IMR-90 (cell line): Measurements from ENCODE around the gene FAM241A. TPM values are rescaled to one million over a fixed set of nuclear protein-coding genes. Genes with fewer than 3 reads are reported as not detected.

Experiments used
- ATAC-seq: fragments of 200-7000 bp; cut with Tn5 transposase; 2 replicates; pipeline ENCODE4 v1.9.1; 2020; ENCODE audit warnings: low read depth, mild to moderate bottlenecking, moderate library complexity
- BruUV-seq: library from RNA; stranded (reverse); fragments of 400-500 nt; replicated peaks from 2 replicates; lab custom pipeline; 2021; lab: Mats Ljungman, UMichigan
- CTCF ChIA-PET: fragments of 300-600 bp; formaldehyde crosslinking; extraction: SDS; loops from one replicate; lab custom pipeline; 2021; ENCODE audit warnings: antibody characterized with exemption; lab: Yijun Ruan, JAX
- POLR2A ChIA-PET: fragments of 300-600 bp; sonication (Branson Sonifier 250); formaldehyde crosslinking; loops from one replicate; lab custom pipeline; 2022; ENCODE audit warnings: antibody characterized with exemption; ENCODE audit not compliant: unreplicated experiment; lab: Charles Lee
- DNase-seq: peaks from one replicate; pipeline ENCODE4 v3.0.0; 2013
- H2AFZ ChIP-seq: replicated peaks from 2 replicates; pipeline ENCODE3; 2013; ENCODE audit warnings: low read length, mild to moderate bottlenecking; ENCODE audit not compliant: poor library complexity
- H2AK5ac ChIP-seq: 2 replicates; pipeline ENCODE4 v1.6.1; 2013; ENCODE audit warnings: low read depth, low read length, inconsistent platforms
- H2AK9ac ChIP-seq: replicated peaks from 2 replicates; pipeline ENCODE3; 2013; ENCODE audit warnings: mild to moderate bottlenecking, low read depth, low read length, moderate library complexity; ENCODE audit not compliant: poor library complexity
- H2BK120ac ChIP-seq: 2 replicates; pipeline ENCODE4 v1.6.1; 2013; ENCODE audit warnings: low read depth, low read length, inconsistent platforms
- H2BK15ac ChIP-seq: 3 replicates; pipeline ENCODE4 v1.6.1; 2013; ENCODE audit warnings: low read depth, low read length, inconsistent platforms
- H2BK20ac ChIP-seq: 2 replicates; pipeline ENCODE4 v1.6.1; 2013; ENCODE audit warnings: low read depth, mild to moderate bottlenecking, inconsistent platforms, low read length, moderate library complexity
- H2BK5ac ChIP-seq: 2 replicates; pipeline ENCODE4 v1.6.1; 2013; ENCODE audit warnings: mild to moderate bottlenecking, low read depth, low read length, inconsistent platforms; ENCODE audit not compliant: poor library complexity, severe bottlenecking
- H3K14ac ChIP-seq: replicated peaks from 2 replicates; pipeline ENCODE4 v1.6.1; 2013; ENCODE audit warnings: low read depth, low read length, inconsistent platforms
- H3K18ac ChIP-seq: 2 replicates; pipeline ENCODE4 v1.6.1; 2013; ENCODE audit warnings: low read depth, low read length, control low read depth
- H3K23ac ChIP-seq: 2 replicates; pipeline ENCODE4 v1.6.1; 2013; ENCODE audit warnings: low read depth, low read length, inconsistent platforms
- H3K27ac ChIP-seq: 2 replicates; pipeline ENCODE4 v1.5.1; 2013; ENCODE audit warnings: mild to moderate bottlenecking, control low read depth, low read length; ENCODE audit not compliant: insufficient read depth
- H3K27me3 ChIP-seq: 2 replicates; pipeline ENCODE4 v1.6.1; 2013; ENCODE audit warnings: low read length; ENCODE audit not compliant: control insufficient read depth, insufficient read depth
- H3K36me3 ChIP-seq: 2 replicates; pipeline ENCODE4 v1.6.1; 2013; ENCODE audit warnings: low read length, mixed read lengths; ENCODE audit not compliant: control insufficient read depth, insufficient read depth
- H3K4ac ChIP-seq: 2 replicates; pipeline ENCODE4 v1.6.1; 2013; ENCODE audit warnings: low read depth, low read length, inconsistent platforms
- H3K4me1 ChIP-seq: 2 replicates; pipeline ENCODE4 v1.6.1; 2013; ENCODE audit warnings: low read length, mixed read lengths; ENCODE audit not compliant: control insufficient read depth, insufficient read depth
- H3K4me2 ChIP-seq: 2 replicates; pipeline ENCODE4 v1.6.1; 2013; ENCODE audit warnings: low read depth, mild to moderate bottlenecking, control low read depth, low read length, moderate library complexity
- H3K4me3 ChIP-seq: 2 replicates; pipeline ENCODE4 v1.5.1; 2013; ENCODE audit warnings: low read depth, mild to moderate bottlenecking, control low read depth, low read length, moderate library complexity; ENCODE audit not compliant: insufficient read depth
- H3K56ac ChIP-seq: 2 replicates; pipeline ENCODE4 v1.6.1; 2013; ENCODE audit warnings: low read length, inconsistent platforms; ENCODE audit not compliant: insufficient read depth; ENCODE audit errors: extremely low read depth
- H3K79me1 ChIP-seq, 2 experiments: 2 replicates each; pipeline ENCODE4 v1.6.1; 2013; ENCODE audit warnings: low read length in 2 of 2, inconsistent platforms in 1 of 2, low read depth in 1 of 2
- H3K9ac ChIP-seq: 2 replicates; pipeline ENCODE4 v1.6.1; 2013; ENCODE audit warnings: low read depth, low read length, control low read depth
- H3K9me1 ChIP-seq: 2 replicates; pipeline ENCODE4 v1.6.1; 2013; ENCODE audit warnings: low read length, inconsistent platforms; ENCODE audit not compliant: insufficient read depth
- H3K9me3 ChIP-seq: 2 replicates; pipeline ENCODE4 v1.6.1; 2013; ENCODE audit warnings: low read length; ENCODE audit not compliant: control insufficient read depth, insufficient read depth
- H4K20me1 ChIP-seq: 2 replicates; pipeline ENCODE4 v1.6.1; 2013; ENCODE audit warnings: low read length, inconsistent platforms; ENCODE audit not compliant: insufficient read depth
- H4K5ac ChIP-seq: 2 replicates; pipeline ENCODE4 v1.6.1; 2013; ENCODE audit warnings: mild to moderate bottlenecking, low read depth, low read length, control low read depth
- H4K8ac ChIP-seq, 2 experiments: 2 replicates each; pipeline ENCODE4 v1.6.1; 2013; ENCODE audit warnings: low read depth in 2 of 2, low read length in 2 of 2, control low read depth in 1 of 2, inconsistent platforms in 1 of 2
- H4K91ac ChIP-seq: 2 replicates; pipeline ENCODE4 v1.6.1; 2013; ENCODE audit warnings: low read depth, low read length, inconsistent platforms; ENCODE audit not compliant: insufficient read depth
- CEBPB ChIP-seq: IDR thresholded peaks from 2 replicates; pipeline ENCODE4 v1.6.1; 2012; ENCODE audit warnings: low read depth, low read length, improper control_type of control experiment
- CTCF ChIP-seq: conservative IDR thresholded peaks from 2 replicates; pipeline ENCODE4 v1.5.1; 2012; ENCODE audit warnings: mild to moderate bottlenecking, low read depth, low read length, improper control_type of control experiment
- FOS ChIP-seq: fragments of 150-350 bp; IDR thresholded peaks from 2 replicates; pipeline ENCODE4 v1.6.1; 2016; ENCODE audit warnings: low read depth, low read length
- MAFK ChIP-seq: IDR thresholded peaks from 2 replicates; pipeline ENCODE4 v1.6.1; 2012; ENCODE audit warnings: low read depth, low read length, improper control_type of control experiment
- WGBS, 2 experiments: methylation state at CpG; one replicate each; pipeline versions ENCODE4 v1.1.5 to v1.1.7; 2013; ENCODE audit warnings: missing lambda C conversion rate in 2 of 2; ENCODE audit not compliant: insufficient read length in 1 of 2; ENCODE audit errors: extremely low coverage in 2 of 2; 5-methylcytosine and 5-hydroxymethylcytosine counted together
- dilution Hi-C: fragments of 300-500 bp; cut with HindIII; formaldehyde crosslinking; loops from one replicate; pipeline ENCODE4 v1.14.3; 2018; ENCODE audit warnings: low sequenced_read_pairs; ENCODE audit not compliant: unreplicated experiment
- in situ Hi-C: fragments of 300-500 bp; cut with MboI; formaldehyde crosslinking; loops from 3 replicates; pipeline ENCODE4 v1.14.3; 2019; ENCODE audit warnings: low sequenced_read_pairs, inconsistent platforms, mixed read lengths
- intact Hi-C: fragments of 100-400 bp; cut with micrococcal nuclease; formaldehyde crosslinking; loops from 2 replicates; pipeline ENCODE4 v1.10.0; 2022
- polyA plus RNA-seq, 3 experiments: library from polyadenylated mRNA; depleted of rRNA; stranded (reverse); fragments of >200 nt; gene quantifications; 2 replicates each; pipeline ENCODE4 v1.2.3, GENCODE V29; 2012; ENCODE audit warnings: low replicate concordance in 1 of 3
- total RNA-seq: library from RNA; depleted of rRNA; stranded (reverse); fragments of >200 nt; gene quantifications from 2 replicates; pipeline ENCODE4 v1.2.3, GENCODE V29; 2012

FAM241A gene
- total and polyA plus RNA-seq, 2 of the 4 experiments (the other 2 are of a cell fraction): under 0.01 to 0.24 TPM

DNA sequence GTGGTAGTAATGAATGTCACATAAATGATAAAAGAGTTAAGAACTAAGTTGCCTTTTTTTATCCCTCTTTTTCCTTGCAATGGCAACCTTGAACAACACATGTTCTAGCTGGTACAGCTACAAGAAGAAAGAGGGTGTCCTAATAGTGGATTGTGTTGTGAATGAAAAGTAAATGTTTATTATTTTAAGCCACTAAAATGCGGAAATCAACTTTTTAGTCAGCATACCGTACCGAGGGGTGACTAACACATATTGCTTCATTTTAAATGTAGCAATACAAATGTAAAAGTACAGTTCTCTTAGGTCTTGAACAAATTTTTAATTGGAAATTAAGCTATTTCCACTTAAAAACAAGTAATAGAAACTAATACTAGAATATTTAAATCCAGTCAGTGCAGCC lies 68.6 kb downstream of the FAM241A start:
- Histone ChIP-seq H3K9me1 (no peaks in the 10 kb centered on the region), H2BK15ac (no peak overlapping the region), H3K56ac (no peak overlapping the region), H4K8ac (no peak overlapping the region), H2BK120ac (no peak overlapping the region), H3K4ac (no peak overlapping the region), H2AFZ (no peak overlapping the region), H3K9me3 (no peaks in the 10 kb centered on the region), H2AK9ac (no peak overlapping the region), H2AK5ac (no peak overlapping the region), H4K20me1 (no peaks in the 10 kb centered on the region), H3K27me3 (no peaks in the 10 kb centered on the region), H3K9ac (no peak overlapping the region), H3K14ac (no peak overlapping the region), H4K91ac (no peak overlapping the region), H3K4me3 (no peak overlapping the region), H3K4me1 (peaks cover 3% of the 10 kb centered on the region), H3K23ac (no peak overlapping the region), H2BK5ac (peak overlapping the region; percentile 56), H2BK20ac (no peak overlapping the region), H3K36me3 (no peaks in the 10 kb centered on the region), H3K27ac (peak overlapping the region; percentile 49; the same call in 1 of the 2 replicates), H3K79me1 (no peaks in the 10 kb centered on the region), H3K4me2 (peak overlapping the region; percentile 58; the same call in 1 of the 2 replicates), H4K5ac (no peak overlapping the region), H3K18ac (no peak overlapping the region; the same call in 1 of the 2 replicates)
- in situ Hi-C loops (no loop called here), dilution Hi-C loops (no loop called here), intact Hi-C loops (loop anchor here (1.0 to 2.0 kb wide), 2 partner anchors 17 to 21 kb away; partner anchors contain the start of gene AP1AR)
- ATAC-seq (peak; percentile 90), DNase-seq (peak; percentile 90)
- no TSS peak for BruUV-seq
- no CpG with 5 or more reads among the region's 3 CpGs for WGBS, 2 experiments
- CTCF ChIA-PET: interaction anchor here (0.8 to 1.5 kb wide), 7 partner anchors 12 to 115 kb away, joined by 3 to 6 read pairs (median 4); partner anchors contain the start of gene AP1AR
- POLR2A ChIA-PET: no interaction called here
- TF ChIP-seq MAFK: 0 out of 2 replicates have a peak, but pooled peaks have one; percentile 2
- no peak for TF ChIP-seq CTCF
- TF ChIP-seq CEBPB: peak; percentile 99
- TF ChIP-seq FOS: peak; percentile 86
